Bronchial epithelial cell (primary cell): Measurements from ENCODE around the gene TSR3. TPM values are rescaled to one million over a fixed set of nuclear protein-coding genes. Genes with fewer than 3 reads are reported as not detected.

Experiments used
- DNase-seq: peaks from one replicate; pipeline ENCODE4 v3.0.0-alpha.2; 2010; ENCODE audit warnings: low read depth
- FAIRE-seq: peaks from 2 replicates; lab custom pipeline; 2011; peaks lifted over from hg19 to GRCh38; lab: Jason Lieb, UNC
- H3K27me3 ChIP-seq: 2 replicates; pipeline ENCODE4 v1.5.1; 2011; ENCODE audit warnings: low read length; ENCODE audit not compliant: control insufficient read depth, insufficient read depth
- H3K36me3 ChIP-seq: 2 replicates; pipeline ENCODE4 v1.5.1; 2011; ENCODE audit warnings: low read length; ENCODE audit not compliant: control insufficient read depth, insufficient read depth
- H3K4me3 ChIP-seq: 2 replicates; pipeline ENCODE4 v1.5.1; 2011; ENCODE audit warnings: mild to moderate bottlenecking, low read depth, low read length, control low read depth
- total RNA-seq: library from RNA; depleted of rRNA; stranded (reverse); fragments of >200 nt; gene quantifications from 2 replicates; pipeline ENCODE4 v1.2.1, GENCODE V29; 2014
- TF ChIP-seq, protein P1 (sequence below): IDR thresholded peaks from 2 replicates; pipeline ENCODE4 v1.5.1; 2011; ENCODE audit warnings: mild to moderate bottlenecking, moderate library complexity, low read length, control low read depth, inconsistent platforms; ENCODE audit not compliant: insufficient read depth, severe bottlenecking

TSR3 gene
- total RNA-seq, 1 donor from 2014 or later: 117 TPM

DNA sequence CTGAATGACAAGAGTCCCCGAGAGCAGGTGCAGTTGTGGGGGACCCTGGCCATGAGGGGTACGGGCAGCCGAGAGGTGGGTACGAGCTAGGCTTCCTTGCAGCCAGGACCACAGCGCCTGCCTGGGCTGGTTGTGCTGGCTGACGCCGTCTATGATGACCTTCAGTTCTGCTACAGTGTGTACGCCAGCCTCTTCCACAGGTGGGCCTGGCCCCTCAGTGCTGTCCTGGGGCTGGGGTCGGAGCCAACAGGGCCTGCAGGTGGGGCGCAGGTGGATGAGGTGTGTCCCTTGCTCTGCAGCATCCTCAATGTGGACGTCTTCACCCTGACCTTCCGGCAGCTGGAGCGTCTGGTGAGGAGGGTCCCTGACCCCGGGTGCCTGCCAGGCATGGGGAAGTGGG is 7.2 kb downstream of the TSR3 start:
- Histone ChIP-seq H3K36me3 (peaks cover under 1% of the 10 kb centered on the region), H3K4me3 (no peak overlapping the region), H3K27me3 (no peaks in the 10 kb centered on the region)
- TF ChIP-seq, protein P1, sequence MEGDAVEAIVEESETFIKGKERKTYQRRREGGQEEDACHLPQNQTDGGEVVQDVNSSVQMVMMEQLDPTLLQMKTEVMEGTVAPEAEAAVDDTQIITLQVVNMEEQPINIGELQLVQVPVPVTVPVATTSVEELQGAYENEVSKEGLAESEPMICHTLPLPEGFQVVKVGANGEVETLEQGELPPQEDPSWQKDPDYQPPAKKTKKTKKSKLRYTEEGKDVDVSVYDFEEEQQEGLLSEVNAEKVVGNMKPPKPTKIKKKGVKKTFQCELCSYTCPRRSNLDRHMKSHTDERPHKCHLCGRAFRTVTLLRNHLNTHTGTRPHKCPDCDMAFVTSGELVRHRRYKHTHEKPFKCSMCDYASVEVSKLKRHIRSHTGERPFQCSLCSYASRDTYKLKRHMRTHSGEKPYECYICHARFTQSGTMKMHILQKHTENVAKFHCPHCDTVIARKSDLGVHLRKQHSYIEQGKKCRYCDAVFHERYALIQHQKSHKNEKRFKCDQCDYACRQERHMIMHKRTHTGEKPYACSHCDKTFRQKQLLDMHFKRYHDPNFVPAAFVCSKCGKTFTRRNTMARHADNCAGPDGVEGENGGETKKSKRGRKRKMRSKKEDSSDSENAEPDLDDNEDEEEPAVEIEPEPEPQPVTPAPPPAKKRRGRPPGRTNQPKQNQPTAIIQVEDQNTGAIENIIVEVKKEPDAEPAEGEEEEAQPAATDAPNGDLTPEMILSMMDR: no peak
- FAIRE-seq: no peak
- DNase-seq: no peak

DNA sequence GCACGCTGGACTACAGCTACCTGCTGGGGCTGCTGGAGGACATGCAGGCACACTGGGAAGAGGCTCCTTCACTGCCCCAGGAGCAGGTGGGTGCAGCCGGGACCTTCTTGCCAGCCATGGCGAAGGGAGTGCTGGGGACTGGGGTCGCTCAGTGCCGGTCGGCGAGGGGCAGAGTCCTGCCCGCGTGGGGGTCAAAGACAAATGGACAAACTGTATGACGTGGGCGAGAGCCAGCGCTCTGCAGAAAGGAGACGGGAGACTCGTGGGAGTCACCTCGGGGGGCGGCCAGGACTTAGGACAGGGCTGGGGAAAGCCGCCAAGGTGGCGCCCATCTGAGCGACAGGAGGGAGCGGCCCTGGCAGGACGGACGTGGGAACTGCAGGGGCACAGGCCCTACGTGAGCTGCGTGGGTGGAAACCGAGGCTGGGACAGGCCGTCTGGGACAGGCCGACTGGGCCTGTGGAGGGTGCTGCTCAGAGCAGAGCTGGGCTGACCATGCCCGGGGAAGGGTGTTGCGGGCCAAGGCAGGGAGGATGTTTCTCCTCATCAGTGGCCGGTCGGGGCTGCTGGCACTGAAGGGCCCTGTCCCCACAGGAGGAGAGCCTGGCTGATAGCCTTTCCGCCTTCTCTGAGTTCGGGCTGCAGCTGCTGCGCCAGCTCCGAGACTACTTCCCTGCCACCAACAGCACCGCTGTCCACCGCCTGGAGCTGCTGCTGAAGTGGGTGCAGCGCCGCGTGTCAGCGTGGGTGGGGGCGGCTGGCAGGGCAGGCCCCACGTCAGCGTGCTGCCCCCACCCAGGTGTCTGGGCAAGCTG is 8.0 kb downstream of the TSR3 start:
- TF ChIP-seq, protein P1: no peak
- no peaks in the 10 kb centered on the region for H3K36me3 ChIP-seq
- no peaks in the 10 kb centered on the region for H3K27me3 ChIP-seq
- no peak for DNase-seq
- H3K4me3 ChIP-seq: peak overlapping the region; percentile 28
- no peak for FAIRE-seq

DNA sequence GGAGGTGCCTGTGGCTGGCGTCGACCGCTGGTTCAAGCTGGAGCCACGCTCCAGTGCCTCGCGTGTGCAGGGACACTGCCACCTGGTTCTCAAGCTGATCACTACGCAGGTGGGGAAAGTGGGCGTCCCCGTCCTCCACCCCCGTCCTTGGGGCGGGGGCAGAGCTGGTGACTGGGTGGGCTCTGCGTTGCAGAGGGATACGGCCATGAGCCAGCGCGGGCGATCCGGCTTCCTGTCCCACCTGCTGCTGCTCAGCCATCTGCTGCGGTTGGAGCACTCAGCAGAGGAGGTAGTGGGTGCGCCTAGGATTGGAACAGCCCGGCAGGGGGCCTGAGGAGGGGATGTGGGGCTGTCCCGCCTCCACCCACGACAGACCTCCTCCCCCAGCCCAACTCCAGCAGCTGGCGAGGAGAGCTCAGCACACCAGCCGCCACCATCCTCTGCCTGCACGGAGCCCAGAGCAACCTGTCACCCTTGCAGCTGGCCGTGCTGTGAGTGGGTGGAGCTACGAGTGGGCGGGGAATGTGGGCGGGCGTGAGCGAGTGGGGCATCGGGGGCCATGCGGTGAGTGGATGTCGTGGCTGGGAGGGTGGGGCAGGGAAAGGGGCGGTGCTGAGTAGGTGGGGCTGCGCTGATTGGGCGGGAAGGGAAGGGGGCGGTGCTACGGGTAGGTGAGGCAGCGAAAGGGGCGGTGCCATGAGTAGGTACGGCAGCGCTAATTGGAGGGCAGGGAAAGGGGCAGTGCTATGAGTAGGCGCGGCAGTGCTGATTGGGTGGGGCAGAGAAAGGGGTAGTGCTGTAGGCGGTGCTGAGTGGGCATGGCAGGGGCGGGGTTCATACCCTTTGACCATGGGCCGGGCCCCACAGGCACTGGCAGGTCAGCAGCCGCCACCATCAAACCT is 8.9 kb downstream of the TSR3 start:
- DNase-seq: peak; percentile 91
- FAIRE-seq: no peak

DNA sequence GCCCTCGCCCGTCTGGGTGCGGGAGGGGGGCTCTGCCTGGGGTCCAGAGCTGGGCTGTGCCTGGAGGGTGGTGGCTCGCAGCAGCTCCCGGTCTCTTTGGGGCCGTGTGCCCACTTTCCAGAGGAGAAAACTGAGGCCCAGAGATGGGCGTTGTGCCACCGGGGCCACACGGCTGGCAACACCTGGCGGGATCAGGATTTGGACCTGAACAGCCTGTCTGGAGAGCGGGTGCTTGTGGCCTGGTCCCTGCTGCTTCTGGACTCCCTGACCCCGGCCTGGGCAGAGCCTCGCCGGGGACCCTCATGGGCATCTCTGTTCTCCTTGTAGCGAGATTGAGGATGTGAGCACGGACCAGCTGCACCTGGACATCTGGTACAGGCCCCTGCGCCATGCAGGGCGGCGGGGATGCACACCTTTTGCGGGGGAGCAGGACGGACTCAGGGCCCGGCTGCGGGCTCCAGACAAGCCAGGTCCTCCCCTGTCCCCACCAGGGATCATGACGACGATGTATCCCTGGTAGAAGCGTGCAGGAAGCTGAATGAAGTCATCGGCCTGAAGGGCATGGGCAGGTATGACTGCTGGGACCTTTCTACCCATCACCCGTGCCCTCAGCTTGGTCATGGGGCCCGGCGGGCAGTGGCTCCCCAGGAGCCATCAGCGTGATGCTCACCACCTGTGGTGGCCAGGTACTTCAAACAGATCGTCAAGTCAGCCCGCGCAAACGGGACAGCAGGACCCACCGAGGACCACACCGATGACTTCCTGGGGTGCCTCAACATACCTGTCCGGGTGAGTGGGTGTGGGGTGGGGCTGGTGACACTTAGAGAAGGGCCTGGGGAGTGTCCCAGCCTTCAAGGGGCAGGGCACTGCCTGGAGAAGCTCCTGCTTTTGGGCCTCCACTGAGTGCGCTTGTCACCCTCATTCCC is 9.9 kb downstream of the TSR3 start:
- DNase-seq (no peak), FAIRE-seq (no peak)
- TF ChIP-seq, protein P1: no peak
- Histone ChIP-seq H3K27me3 (peaks cover 1% of the 10 kb centered on the region), H3K4me3 (no peak overlapping the region), H3K36me3 (no peaks in the 10 kb centered on the region)

More for the DNA sequence above, 8.9 kb downstream of the TSR3 start:
- TF ChIP-seq, protein P1: no peak
- Histone ChIP-seq H3K27me3 (no peaks in the 10 kb centered on the region), H3K4me3 (peak overlapping the region; percentile 28), H3K36me3 (no peaks in the 10 kb centered on the region)

DNA sequence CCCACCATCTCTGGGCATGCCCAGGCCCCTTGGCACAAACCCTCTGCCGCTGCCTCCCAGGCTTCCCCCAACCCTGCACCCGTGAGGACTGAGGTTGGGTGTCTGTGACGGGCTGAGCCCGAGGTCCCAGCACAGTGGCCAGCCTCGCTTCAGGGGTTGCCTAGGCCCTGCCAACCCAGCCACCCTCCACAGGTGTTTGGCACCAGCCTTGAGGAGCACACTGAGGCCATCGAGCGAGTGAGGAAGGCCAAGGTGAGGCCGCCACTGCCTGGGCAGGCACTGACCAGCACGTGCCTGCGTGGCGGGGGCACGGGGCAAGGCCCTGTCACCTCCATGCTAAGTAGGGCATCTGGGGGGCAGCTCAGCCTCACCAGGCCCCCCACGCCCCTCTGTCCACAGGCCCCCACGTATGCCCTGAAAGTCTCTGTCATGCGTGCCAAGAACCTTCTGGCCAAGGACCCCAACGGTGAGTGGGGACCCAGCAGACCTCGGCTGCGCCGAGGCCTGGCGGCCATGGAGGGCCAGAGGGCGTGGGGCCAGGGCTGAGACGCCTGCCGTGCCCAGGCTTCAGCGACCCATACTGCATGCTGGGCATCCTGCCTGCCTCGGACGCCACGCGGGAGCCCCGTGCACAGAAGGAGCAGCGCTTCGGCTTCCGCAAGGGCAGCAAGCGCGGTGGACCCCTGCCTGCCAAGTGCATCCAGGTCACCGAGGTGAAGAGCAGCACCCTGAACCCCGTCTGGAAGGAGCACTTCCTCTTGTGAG is 10.8 kb downstream of the TSR3 start:
- H3K27me3 ChIP-seq: peaks cover 5% of the 10 kb centered on the region
- no peak for DNase-seq
- H3K4me3 ChIP-seq: no peak overlapping the region
- no peak for FAIRE-seq
- TF ChIP-seq, protein P1: no peak
- H3K36me3 ChIP-seq: no peaks in the 10 kb centered on the region
